ENCODE results near the gene MOB2. TPM values are rescaled to one million over a fixed set of nuclear protein-coding genes. Genes with fewer than 3 reads are reported as not detected.

MOB2 gene
- total RNA-seq, 1 experiment from 2014 or later, result 29.8 TPM

DNA sequence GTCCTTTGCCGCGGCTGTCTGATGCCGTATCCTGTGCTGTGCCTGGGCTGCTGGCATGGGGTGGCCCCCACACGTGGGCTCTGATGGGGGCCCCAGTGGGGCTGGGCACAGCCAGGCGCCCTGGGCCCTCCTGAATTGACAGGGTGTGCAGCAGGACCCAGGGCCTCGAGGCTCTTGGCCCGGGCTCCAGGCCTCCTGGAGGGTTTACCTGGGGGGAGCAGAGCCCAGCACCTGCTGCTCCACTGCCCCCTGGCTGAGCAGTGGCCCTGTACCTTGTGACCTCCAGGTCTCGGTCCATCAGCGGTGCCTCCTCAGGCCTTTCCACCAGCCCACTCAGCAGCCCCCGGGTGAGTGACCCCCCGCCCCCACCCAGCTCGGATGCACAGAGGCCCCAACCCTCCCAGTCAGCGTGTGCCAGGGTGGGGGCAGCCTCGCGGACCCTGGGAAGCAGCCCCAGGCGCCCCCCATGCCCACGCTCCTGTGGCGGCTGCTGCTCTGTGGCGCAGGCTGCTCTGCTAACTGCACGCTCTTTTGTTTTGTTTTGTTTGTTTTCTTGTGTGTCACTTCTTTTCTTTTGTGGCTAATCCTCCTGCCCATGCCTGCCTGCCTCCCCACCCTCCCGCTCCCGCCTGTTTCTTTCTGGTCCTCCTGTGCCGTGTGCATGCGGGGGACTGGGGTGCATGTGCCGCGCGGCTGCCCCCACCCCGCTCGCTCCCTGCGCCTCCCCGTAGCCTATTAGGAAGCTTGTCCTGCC is 36.9 kb downstream of the MOB2 start:
- no peaks in the 10 kb centered on the region for H3K4me1 Mint-ChIP-seq (ENCODE audit: low read depth, unreplicated experiment)
- H3K36me3 Mint-ChIP-seq (ENCODE audit: insufficient read depth, unreplicated experiment), result peaks cover 12% of the 10 kb centered on the region
- H3K9me3 Mint-ChIP-seq (ENCODE audit: low read depth, unreplicated experiment), result no peaks in the 10 kb centered on the region
- DNase-seq, result no peak
- TF ChIP-seq, protein P1, sequence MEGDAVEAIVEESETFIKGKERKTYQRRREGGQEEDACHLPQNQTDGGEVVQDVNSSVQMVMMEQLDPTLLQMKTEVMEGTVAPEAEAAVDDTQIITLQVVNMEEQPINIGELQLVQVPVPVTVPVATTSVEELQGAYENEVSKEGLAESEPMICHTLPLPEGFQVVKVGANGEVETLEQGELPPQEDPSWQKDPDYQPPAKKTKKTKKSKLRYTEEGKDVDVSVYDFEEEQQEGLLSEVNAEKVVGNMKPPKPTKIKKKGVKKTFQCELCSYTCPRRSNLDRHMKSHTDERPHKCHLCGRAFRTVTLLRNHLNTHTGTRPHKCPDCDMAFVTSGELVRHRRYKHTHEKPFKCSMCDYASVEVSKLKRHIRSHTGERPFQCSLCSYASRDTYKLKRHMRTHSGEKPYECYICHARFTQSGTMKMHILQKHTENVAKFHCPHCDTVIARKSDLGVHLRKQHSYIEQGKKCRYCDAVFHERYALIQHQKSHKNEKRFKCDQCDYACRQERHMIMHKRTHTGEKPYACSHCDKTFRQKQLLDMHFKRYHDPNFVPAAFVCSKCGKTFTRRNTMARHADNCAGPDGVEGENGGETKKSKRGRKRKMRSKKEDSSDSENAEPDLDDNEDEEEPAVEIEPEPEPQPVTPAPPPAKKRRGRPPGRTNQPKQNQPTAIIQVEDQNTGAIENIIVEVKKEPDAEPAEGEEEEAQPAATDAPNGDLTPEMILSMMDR (IDR thresholded peaks at IDR 0.05; ENCODE audit: unreplicated experiment), result no peak
- peaks cover 51% of the 10 kb centered on the region for H3K27me3 Mint-ChIP-seq (ENCODE audit: unreplicated experiment)
- CTCF ChIA-PET, result interaction anchor here (0.8 kb wide), 1 partner anchor 21 kb away, joined by 5 read pairs; no protein-coding TSS in a partner anchor
- no peak overlapping the region for H3K4me3 Mint-ChIP-seq (ENCODE audit: low read depth, unreplicated experiment)
- no peak overlapping the region for H3K27ac Mint-ChIP-seq (ENCODE audit: unreplicated experiment)
- no TSS peak for BruUV-seq (replicated peaks)
- intact Hi-C loops (cut with micrococcal nuclease; ENCODE audit: unreplicated experiment), result no loop called here

DNA sequence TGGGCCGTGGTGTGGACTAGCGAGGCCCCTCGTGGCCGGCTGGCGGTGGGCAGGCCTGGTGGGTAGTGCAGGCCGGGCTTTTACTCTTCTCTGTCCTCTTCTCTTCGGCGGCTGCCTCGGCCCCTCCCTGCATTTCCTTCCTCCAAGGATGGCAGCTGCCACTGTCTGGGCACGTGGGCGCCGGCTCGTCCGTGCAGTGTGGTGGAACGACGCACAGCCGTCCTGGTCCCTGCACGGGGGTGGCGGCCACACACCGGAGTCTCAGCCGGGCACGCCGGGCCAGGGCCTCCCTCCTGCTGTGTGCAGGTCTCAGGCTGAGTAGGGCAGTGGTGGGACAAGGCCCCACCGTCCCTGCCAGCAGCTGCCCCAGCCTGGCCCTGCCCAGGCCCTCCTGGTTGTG is 37.7 kb downstream of the MOB2 start:
- H3K27ac Mint-ChIP-seq (ENCODE audit: unreplicated experiment), result no peak overlapping the region
- no peaks in the 10 kb centered on the region for H3K9me3 Mint-ChIP-seq (ENCODE audit: low read depth, unreplicated experiment)
- H3K36me3 Mint-ChIP-seq (ENCODE audit: insufficient read depth, unreplicated experiment), result peaks cover 12% of the 10 kb centered on the region
- DNase-seq, result no peak
- TF ChIP-seq, protein P1 (IDR thresholded peaks at IDR 0.05; ENCODE audit: unreplicated experiment), result no peak
- intact Hi-C loops (cut with micrococcal nuclease; ENCODE audit: unreplicated experiment), result no loop called here
- H3K4me1 Mint-ChIP-seq (ENCODE audit: low read depth, unreplicated experiment), result no peaks in the 10 kb centered on the region
- H3K27me3 Mint-ChIP-seq (ENCODE audit: unreplicated experiment), result peaks cover 59% of the 10 kb centered on the region
- CTCF ChIA-PET, result no interaction called here
- BruUV-seq (replicated peaks), result no TSS peak
- H3K4me3 Mint-ChIP-seq (ENCODE audit: low read depth, unreplicated experiment), result no peak overlapping the region

DNA sequence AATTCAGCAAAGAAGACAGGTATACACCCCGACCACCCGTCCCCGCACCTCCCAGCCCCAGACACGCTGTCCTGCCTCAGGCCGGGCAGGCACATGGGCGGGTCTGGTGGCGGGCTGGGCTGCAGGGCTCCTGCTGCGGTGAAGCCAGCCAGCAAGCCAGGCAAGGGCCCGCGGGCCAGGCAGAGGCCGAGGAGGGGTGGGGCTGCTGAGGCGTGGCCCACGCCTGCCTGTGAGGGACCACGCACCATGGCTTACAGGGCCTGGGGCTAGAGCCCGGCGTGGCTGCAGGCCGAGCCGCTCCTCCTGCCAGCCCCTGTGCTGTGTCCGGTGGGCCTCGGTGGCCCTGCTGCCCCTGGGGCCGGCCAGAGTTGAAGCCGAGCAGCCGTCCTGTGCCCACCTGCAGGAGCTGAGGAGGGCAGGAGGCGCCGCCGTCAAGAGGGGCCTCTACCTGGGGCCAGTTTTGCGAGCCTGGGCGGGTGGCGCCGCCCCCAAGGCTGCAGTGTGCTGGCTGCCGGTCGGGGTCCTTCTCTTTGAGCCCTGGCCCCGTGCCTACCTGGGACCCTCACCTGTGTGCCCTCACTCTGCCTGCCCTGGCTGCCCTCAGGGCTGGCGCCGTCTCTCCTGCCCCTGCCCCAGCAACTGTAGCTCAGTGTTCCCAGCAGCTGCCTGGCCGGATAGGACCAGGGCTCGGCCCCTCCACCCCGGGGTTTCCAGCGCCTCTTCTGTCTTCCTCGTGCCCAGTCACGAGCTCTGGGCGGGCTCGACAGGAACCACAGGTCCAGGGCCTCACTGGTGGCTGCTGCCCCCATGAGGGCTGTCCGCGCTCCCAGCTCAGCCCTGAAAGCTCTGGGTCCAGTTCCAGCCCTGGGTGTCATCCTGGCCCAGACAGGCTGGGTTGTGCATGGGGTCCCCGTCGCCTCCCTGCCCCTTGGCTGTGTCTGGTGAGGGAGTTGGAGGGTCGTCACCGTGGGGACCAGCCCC is 38.4 kb downstream of the MOB2 start:
- Mint-ChIP-seq H3K27me3 (ENCODE audit: unreplicated experiment) (peaks cover 66% of the 10 kb centered on the region), H3K36me3 (ENCODE audit: insufficient read depth, unreplicated experiment) (peaks cover 9% of the 10 kb centered on the region), H3K4me3 (ENCODE audit: low read depth, unreplicated experiment) (no peak overlapping the region), H3K9me3 (ENCODE audit: low read depth, unreplicated experiment) (no peaks in the 10 kb centered on the region), H3K4me1 (ENCODE audit: low read depth, unreplicated experiment) (no peaks in the 10 kb centered on the region), H3K27ac (ENCODE audit: unreplicated experiment) (no peak overlapping the region)
- no TSS peak for BruUV-seq (replicated peaks)
- CTCF ChIA-PET, result no interaction called here
- DNase-seq, result no peak
- intact Hi-C loops (cut with micrococcal nuclease; ENCODE audit: unreplicated experiment), result no loop called here
- TF ChIP-seq, protein P1 (IDR thresholded peaks at IDR 0.05; ENCODE audit: unreplicated experiment), result no peak

DNA sequence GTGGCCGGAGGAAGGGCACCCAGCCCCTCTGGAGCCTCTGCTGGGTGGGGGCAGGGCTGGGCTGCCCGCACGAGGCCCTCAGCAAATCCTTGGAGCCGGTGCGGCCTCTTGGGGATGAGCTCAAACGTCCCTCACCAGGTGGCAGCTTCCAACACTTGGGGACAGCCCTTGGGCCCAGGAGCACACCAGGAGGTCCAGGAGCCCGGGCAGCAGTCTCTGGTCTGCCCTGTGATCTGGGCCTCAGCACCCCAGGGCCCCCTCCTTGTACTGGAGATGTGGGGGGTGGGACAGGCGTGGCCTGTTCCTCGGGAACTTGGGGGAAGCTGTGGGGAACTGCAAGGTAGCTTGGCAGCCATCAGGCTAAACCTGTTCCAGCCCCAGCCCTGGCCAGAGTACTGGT is 40.0 kb downstream of the MOB2 start:
- H3K27ac Mint-ChIP-seq (ENCODE audit: unreplicated experiment), result no peak overlapping the region
- peaks cover 14% of the 10 kb centered on the region for H3K36me3 Mint-ChIP-seq (ENCODE audit: insufficient read depth, unreplicated experiment)
- no peak for DNase-seq
- TF ChIP-seq, protein P1 (IDR thresholded peaks at IDR 0.05; ENCODE audit: unreplicated experiment), result no peak
- no TSS peak for BruUV-seq (replicated peaks)
- no peaks in the 10 kb centered on the region for H3K9me3 Mint-ChIP-seq (ENCODE audit: low read depth, unreplicated experiment)
- no peaks in the 10 kb centered on the region for H3K4me1 Mint-ChIP-seq (ENCODE audit: low read depth, unreplicated experiment)
- peaks cover 59% of the 10 kb centered on the region for H3K27me3 Mint-ChIP-seq (ENCODE audit: unreplicated experiment)
- CTCF ChIA-PET, result interaction anchor here (1.1 kb wide), 2 partner anchors 137 to 153 kb away, joined by 3 to 4 read pairs; partner anchors contain the start of gene TOLLIP
- intact Hi-C loops (cut with micrococcal nuclease; ENCODE audit: unreplicated experiment), result no loop called here
- no peak overlapping the region for H3K4me3 Mint-ChIP-seq (ENCODE audit: low read depth, unreplicated experiment)
